PC-9 (cell line): Measurements from ENCODE around the gene MFNG.

Source experiments
- EZH2 ChIP-seq: fragments of 200-600 bp; sonication (generic); IDR thresholded peaks from 2 replicates; pipeline ENCODE4 v1.8.0; 2017; ENCODE audit warnings: antibody characterized with exemption, low read depth
- TF ChIP-seq, protein P1 (sequence below): fragments of 200-600 bp; sonication (generic); conservative IDR thresholded peaks from 2 replicates; pipeline ENCODE4 v1.6.1; 2017; ENCODE audit warnings: mixed run types, antibody characterized with exemption, mild to moderate bottlenecking, moderate library complexity

DNA sequence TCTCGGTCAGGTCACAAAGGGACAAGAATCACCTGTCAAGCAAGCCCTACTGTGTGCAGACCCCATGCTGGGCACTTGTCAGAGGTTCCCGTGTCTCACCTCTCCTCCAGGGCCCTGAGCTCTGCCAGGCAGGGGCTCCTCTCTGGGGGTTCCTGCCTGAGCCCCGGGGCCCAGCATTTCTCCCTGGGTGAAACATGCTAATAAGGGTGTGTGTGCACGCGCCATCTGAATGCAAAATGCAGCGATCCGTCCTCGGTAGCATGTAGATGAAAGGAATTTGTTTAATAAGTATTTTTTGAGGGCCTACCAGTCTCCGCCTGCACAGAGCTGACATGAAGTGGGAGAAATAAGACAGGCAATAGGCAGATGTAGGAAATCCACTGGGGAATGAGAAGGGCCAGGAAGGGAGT, 64.7 kb downstream of the MFNG start:
- TF ChIP-seq, protein P1, sequence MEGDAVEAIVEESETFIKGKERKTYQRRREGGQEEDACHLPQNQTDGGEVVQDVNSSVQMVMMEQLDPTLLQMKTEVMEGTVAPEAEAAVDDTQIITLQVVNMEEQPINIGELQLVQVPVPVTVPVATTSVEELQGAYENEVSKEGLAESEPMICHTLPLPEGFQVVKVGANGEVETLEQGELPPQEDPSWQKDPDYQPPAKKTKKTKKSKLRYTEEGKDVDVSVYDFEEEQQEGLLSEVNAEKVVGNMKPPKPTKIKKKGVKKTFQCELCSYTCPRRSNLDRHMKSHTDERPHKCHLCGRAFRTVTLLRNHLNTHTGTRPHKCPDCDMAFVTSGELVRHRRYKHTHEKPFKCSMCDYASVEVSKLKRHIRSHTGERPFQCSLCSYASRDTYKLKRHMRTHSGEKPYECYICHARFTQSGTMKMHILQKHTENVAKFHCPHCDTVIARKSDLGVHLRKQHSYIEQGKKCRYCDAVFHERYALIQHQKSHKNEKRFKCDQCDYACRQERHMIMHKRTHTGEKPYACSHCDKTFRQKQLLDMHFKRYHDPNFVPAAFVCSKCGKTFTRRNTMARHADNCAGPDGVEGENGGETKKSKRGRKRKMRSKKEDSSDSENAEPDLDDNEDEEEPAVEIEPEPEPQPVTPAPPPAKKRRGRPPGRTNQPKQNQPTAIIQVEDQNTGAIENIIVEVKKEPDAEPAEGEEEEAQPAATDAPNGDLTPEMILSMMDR, result no peak
- no peak for TF ChIP-seq EZH2
